ENCODE results near the gene CCDC117.

The CCDC117 gene

DNA sequence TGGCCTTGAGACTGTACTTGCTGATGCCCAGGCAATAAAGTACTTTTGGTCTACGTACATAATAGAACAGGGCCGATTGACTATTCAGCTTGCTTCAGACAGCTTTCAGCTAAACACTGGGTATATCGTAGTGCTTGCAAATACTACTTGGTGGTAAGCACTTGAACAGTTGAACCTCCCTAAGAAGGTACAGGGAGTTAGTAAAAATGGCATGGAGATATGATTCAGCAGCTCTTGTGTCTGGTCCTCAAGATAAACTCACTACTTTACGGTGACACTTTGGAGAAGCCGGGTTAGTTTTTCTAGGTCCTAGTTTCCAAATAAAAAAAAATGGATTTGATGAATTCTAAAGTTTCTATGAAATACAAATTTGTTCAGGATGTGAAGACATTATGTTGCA lies 7.3 kb downstream of the CCDC117 start:
- TF ChIP-seq EGR1 (IDR thresholded peaks at IDR 0.05) (no peak), RAD21 (IDR thresholded peaks at IDR 0.05; ENCODE audit: low read depth) (no peak), EP300 (IDR thresholded peaks at IDR 0.05; ENCODE audit: borderline replicate concordance) (no peak), NFIC (IDR thresholded peaks at IDR 0.05) (no peak), TEAD4 (IDR thresholded peaks at IDR 0.05) (no peak), CREB1 (IDR thresholded peaks at IDR 0.05; ENCODE audit: low read depth) (no peak), USF1 (IDR thresholded peaks at IDR 0.05) (no peak), FOXM1 (IDR thresholded peaks at IDR 0.05; ENCODE audit: borderline replicate concordance, low read depth) (no peak), ZBTB7A (IDR thresholded peaks at IDR 0.05; ENCODE audit: low read depth) (no peak), TCF12 (IDR thresholded peaks at IDR 0.05; ENCODE audit: low read depth) (no peak), CEBPB (IDR thresholded peaks at IDR 0.05) (no peak), TAF1 (IDR thresholded peaks at IDR 0.05; ENCODE audit: low read depth) (no peak), YY1 (IDR thresholded peaks at IDR 0.05; ENCODE audit: low read depth) (no peak), MAX (IDR thresholded peaks at IDR 0.05) (no peak), REST (IDR thresholded peaks at IDR 0.05; ENCODE audit: low read depth) (no peak)

GRCh38 chr22:28780296-28780695 lies 7.8 kb downstream of the CCDC117 start:
- no peak for TF ChIP-seq TCF12 (IDR thresholded peaks at IDR 0.05; ENCODE audit: low read depth)
- TF ChIP-seq EP300 (IDR thresholded peaks at IDR 0.05; ENCODE audit: borderline replicate concordance): no peak
- TF ChIP-seq TAF1 (IDR thresholded peaks at IDR 0.05; ENCODE audit: low read depth): no peak
- no peak for TF ChIP-seq YY1 (IDR thresholded peaks at IDR 0.05; ENCODE audit: low read depth)
- no peak for TF ChIP-seq TEAD4 (IDR thresholded peaks at IDR 0.05)
- no peak for TF ChIP-seq NFIC (IDR thresholded peaks at IDR 0.05)
- no peak for TF ChIP-seq USF1 (IDR thresholded peaks at IDR 0.05)
- no peak for TF ChIP-seq CEBPB (IDR thresholded peaks at IDR 0.05)
- TF ChIP-seq RAD21 (IDR thresholded peaks at IDR 0.05; ENCODE audit: low read depth): no peak

- no peak for TF ChIP-seq CREB1 (IDR thresholded peaks at IDR 0.05; ENCODE audit: low read depth)
- no peak for TF ChIP-seq USF1 (IDR thresholded peaks at IDR 0.05)
- TF ChIP-seq EGR1 (IDR thresholded peaks at IDR 0.05): no peak
- no peak for TF ChIP-seq NFIC (IDR thresholded peaks at IDR 0.05)
- no peak for TF ChIP-seq ZBTB7A (IDR thresholded peaks at IDR 0.05; ENCODE audit: low read depth)
- no peak for TF ChIP-seq REST (IDR thresholded peaks at IDR 0.05; ENCODE audit: low read depth)
- TF ChIP-seq YY1 (IDR thresholded peaks at IDR 0.05; ENCODE audit: low read depth): no peak
- no peak for TF ChIP-seq EP300 (IDR thresholded peaks at IDR 0.05; ENCODE audit: borderline replicate concordance)
- no peak for TF ChIP-seq CEBPB (IDR thresholded peaks at IDR 0.05)
- TF ChIP-seq TEAD4 (IDR thresholded peaks at IDR 0.05): no peak
Observed at GRCh38 chr22:28783786-28784671, 11.5 kb downstream of the CCDC117 start.

- TF ChIP-seq ZBTB7A (IDR thresholded peaks at IDR 0.05; ENCODE audit: low read depth) (no peak), EGR1 (IDR thresholded peaks at IDR 0.05) (no peak), TAF1 (IDR thresholded peaks at IDR 0.05; ENCODE audit: low read depth) (no peak), TCF12 (IDR thresholded peaks at IDR 0.05; ENCODE audit: low read depth) (no peak), YY1 (IDR thresholded peaks at IDR 0.05; ENCODE audit: low read depth) (no peak), CEBPB (IDR thresholded peaks at IDR 0.05) (no peak), NFIC (IDR thresholded peaks at IDR 0.05) (no peak), USF1 (IDR thresholded peaks at IDR 0.05) (no peak), TEAD4 (IDR thresholded peaks at IDR 0.05) (no peak), RAD21 (IDR thresholded peaks at IDR 0.05; ENCODE audit: low read depth) (no peak), EP300 (IDR thresholded peaks at IDR 0.05; ENCODE audit: borderline replicate concordance) (no peak), CREB1 (IDR thresholded peaks at IDR 0.05; ENCODE audit: low read depth) (no peak), MAX (IDR thresholded peaks at IDR 0.05) (no peak), REST (IDR thresholded peaks at IDR 0.05; ENCODE audit: low read depth) (no peak), FOXM1 (IDR thresholded peaks at IDR 0.05; ENCODE audit: borderline replicate concordance, low read depth) (no peak)
Observed at GRCh38 chr22:28788601-28789000, 16.1 kb downstream of the CCDC117 start.
